Measurements from ENCODE around the gene MME. TPM values are rescaled to one million over a fixed set of nuclear protein-coding genes. Genes with fewer than 3 reads are reported as not detected.

The MME gene
- total RNA-seq, 1 experiment from 2014 or later: 23.9 TPM

DNA sequence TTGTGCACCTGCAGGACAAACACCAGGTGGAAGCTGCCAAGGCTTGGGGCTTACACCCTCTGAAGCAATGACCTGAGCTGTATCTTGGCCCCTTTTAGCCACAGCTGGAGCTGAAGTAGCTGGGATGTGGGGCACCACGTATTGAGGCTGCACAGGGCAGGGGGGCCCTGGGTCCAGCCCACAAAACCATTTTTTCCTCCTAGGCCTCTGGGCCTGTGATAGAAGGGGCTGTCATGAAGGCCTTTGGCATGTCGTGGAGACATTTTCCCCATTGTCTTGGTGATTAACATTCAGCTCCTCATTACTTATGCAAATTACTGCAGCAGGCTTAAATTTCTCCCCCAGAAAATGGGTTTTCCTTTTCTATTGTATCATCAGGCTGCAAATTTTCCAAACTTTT, 27.6 kb upstream of the MME start:
- H3K36me3 Mint-ChIP-seq: peaks cover 42% of the 10 kb centered on the region
- CTCF ChIA-PET: no interaction called here
- POLR2A ChIA-PET: no interaction called here
- H3K27me3 Mint-ChIP-seq (ENCODE audit: low read depth): peaks cover 5% of the 10 kb centered on the region
- ATAC-seq (no peak), DNase-seq (ENCODE audit: low spot score) (no peak)
- no peak for TF ChIP-seq ZNF263 (CRISPR knock-in tag; IDR thresholded peaks at IDR 0.05; ENCODE audit: low read depth)
- TF ChIP-seq NR2C2 (CRISPR knock-in tag; IDR thresholded peaks at IDR 0.05): no peak
- TF ChIP-seq NR1H2 (CRISPR knock-in tag; IDR thresholded peaks at IDR 0.05): no peak
- TF ChIP-seq, protein P1, sequence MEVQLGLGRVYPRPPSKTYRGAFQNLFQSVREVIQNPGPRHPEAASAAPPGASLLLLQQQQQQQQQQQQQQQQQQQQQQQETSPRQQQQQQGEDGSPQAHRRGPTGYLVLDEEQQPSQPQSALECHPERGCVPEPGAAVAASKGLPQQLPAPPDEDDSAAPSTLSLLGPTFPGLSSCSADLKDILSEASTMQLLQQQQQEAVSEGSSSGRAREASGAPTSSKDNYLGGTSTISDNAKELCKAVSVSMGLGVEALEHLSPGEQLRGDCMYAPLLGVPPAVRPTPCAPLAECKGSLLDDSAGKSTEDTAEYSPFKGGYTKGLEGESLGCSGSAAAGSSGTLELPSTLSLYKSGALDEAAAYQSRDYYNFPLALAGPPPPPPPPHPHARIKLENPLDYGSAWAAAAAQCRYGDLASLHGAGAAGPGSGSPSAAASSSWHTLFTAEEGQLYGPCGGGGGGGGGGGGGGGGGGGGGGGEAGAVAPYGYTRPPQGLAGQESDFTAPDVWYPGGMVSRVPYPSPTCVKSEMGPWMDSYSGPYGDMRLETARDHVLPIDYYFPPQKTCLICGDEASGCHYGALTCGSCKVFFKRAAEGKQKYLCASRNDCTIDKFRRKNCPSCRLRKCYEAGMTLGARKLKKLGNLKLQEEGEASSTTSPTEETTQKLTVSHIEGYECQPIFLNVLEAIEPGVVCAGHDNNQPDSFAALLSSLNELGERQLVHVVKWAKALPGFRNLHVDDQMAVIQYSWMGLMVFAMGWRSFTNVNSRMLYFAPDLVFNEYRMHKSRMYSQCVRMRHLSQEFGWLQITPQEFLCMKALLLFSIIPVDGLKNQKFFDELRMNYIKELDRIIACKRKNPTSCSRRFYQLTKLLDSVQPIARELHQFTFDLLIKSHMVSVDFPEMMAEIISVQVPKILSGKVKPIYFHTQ (CRISPR knock-in tag; IDR thresholded peaks at IDR 0.05): no peak
- TF ChIP-seq, protein P2, sequence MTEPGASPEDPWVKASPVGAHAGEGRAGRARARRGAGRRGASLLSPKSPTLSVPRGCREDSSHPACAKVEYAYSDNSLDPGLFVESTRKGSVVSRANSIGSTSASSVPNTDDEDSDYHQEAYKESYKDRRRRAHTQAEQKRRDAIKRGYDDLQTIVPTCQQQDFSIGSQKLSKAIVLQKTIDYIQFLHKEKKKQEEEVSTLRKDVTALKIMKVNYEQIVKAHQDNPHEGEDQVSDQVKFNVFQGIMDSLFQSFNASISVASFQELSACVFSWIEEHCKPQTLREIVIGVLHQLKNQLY (CRISPR knock-in tag; IDR thresholded peaks at IDR 0.05): no peak
- TF ChIP-seq EMX1 (CRISPR knock-in tag; IDR thresholded peaks at IDR 0.05): no peak
- no peak for TF ChIP-seq SMAD3 (CRISPR knock-in tag; IDR thresholded peaks at IDR 0.05; ENCODE audit: borderline replicate concordance)
- TF ChIP-seq JUN (CRISPR knock-in tag; IDR thresholded peaks at IDR 0.05): no peak
- TF ChIP-seq, protein P3, sequence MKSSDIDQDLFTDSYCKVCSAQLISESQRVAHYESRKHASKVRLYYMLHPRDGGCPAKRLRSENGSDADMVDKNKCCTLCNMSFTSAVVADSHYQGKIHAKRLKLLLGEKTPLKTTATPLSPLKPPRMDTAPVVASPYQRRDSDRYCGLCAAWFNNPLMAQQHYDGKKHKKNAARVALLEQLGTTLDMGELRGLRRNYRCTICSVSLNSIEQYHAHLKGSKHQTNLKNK (CRISPR knock-in tag; IDR thresholded peaks at IDR 0.05): no peak
- TF ChIP-seq ZNF219 (CRISPR knock-in tag; IDR thresholded peaks at IDR 0.05; ENCODE audit: borderline replicate concordance): no peak
- no peak overlapping the region for H3K4me3 Mint-ChIP-seq
- H3K4me1 Mint-ChIP-seq: peaks cover 4% of the 10 kb centered on the region; the same call in 1 of the 2 replicates
- peaks cover 63% of the 10 kb centered on the region for H3K9me3 Mint-ChIP-seq
- no peak overlapping the region for H3K27ac Mint-ChIP-seq

DNA sequence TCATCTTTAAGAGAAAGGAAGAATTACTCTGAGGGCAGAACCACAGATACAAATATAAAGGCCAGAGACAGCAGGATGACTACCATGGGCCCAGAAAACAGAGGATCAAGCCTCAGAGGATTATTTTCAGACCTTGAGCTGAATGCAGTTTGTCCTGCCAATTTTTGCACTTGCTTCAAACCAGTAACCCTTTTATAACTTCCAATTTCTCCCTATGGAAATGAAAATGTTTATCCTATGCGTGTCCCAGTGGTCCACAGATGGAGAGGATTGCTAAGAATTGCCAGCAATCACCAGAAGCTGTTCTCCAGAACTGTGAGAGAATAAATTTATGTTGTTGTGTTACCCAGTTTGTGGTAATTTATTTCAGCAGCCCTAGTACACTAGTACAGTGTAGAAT, 26.4 kb upstream of the MME start:
- Mint-ChIP-seq H3K36me3 (peaks cover 42% of the 10 kb centered on the region), H3K27ac (no peak overlapping the region), H3K4me1 (no peaks in the 10 kb centered on the region), H3K4me3 (no peak overlapping the region), H3K27me3 (ENCODE audit: low read depth) (peaks cover 5% of the 10 kb centered on the region), H3K9me3 (peaks cover 63% of the 10 kb centered on the region)
- TF ChIP-seq, protein P4, sequence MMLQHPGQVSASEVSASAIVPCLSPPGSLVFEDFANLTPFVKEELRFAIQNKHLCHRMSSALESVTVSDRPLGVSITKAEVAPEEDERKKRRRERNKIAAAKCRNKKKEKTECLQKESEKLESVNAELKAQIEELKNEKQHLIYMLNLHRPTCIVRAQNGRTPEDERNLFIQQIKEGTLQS (CRISPR knock-in tag; conservative IDR thresholded peaks at IDR 0.05): no peak
- TF ChIP-seq FOXJ3 (CRISPR knock-in tag; IDR thresholded peaks at IDR 0.05; ENCODE audit: borderline replicate concordance): no peak
- no peak for TF ChIP-seq EMX1 (CRISPR knock-in tag; IDR thresholded peaks at IDR 0.05)
- TF ChIP-seq, protein P5, sequence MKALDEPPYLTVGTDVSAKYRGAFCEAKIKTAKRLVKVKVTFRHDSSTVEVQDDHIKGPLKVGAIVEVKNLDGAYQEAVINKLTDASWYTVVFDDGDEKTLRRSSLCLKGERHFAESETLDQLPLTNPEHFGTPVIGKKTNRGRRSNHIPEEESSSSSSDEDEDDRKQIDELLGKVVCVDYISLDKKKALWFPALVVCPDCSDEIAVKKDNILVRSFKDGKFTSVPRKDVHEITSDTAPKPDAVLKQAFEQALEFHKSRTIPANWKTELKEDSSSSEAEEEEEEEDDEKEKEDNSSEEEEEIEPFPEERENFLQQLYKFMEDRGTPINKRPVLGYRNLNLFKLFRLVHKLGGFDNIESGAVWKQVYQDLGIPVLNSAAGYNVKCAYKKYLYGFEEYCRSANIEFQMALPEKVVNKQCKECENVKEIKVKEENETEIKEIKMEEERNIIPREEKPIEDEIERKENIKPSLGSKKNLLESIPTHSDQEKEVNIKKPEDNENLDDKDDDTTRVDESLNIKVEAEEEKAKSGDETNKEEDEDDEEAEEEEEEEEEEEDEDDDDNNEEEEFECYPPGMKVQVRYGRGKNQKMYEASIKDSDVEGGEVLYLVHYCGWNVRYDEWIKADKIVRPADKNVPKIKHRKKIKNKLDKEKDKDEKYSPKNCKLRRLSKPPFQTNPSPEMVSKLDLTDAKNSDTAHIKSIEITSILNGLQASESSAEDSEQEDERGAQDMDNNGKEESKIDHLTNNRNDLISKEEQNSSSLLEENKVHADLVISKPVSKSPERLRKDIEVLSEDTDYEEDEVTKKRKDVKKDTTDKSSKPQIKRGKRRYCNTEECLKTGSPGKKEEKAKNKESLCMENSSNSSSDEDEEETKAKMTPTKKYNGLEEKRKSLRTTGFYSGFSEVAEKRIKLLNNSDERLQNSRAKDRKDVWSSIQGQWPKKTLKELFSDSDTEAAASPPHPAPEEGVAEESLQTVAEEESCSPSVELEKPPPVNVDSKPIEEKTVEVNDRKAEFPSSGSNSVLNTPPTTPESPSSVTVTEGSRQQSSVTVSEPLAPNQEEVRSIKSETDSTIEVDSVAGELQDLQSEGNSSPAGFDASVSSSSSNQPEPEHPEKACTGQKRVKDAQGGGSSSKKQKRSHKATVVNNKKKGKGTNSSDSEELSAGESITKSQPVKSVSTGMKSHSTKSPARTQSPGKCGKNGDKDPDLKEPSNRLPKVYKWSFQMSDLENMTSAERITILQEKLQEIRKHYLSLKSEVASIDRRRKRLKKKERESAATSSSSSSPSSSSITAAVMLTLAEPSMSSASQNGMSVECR (CRISPR knock-in tag; IDR thresholded peaks at IDR 0.05; ENCODE audit: borderline replicate concordance): no peak
- TF ChIP-seq, protein P2 (CRISPR knock-in tag; IDR thresholded peaks at IDR 0.05): no peak
- POLR2A ChIA-PET: no interaction called here
- ATAC-seq (no peak), DNase-seq (ENCODE audit: low spot score) (no peak)
- CTCF ChIA-PET: no interaction called here

Data from WTC11 (cell line).